CD14-positive monocyte (primary cell): ENCODE data around the gene SNX14. TPM values are rescaled to one million over a fixed set of nuclear protein-coding genes. Genes with fewer than 3 reads are reported as not detected.

Experiments used
- DNase-seq, 3 donors: peaks; one replicate each; pipeline ENCODE4 v3.0.0-alpha.2; 2011 to 2022
- H2AFZ ChIP-seq: 2 replicates; pipeline ENCODE4 v1.6.0; 2012; ENCODE audit warnings: mild to moderate bottlenecking, low read depth, low read length, inconsistent platforms; ENCODE audit not compliant: insufficient read depth, poor library complexity, severe bottlenecking
- H3K27ac ChIP-seq, 2 donors: 1 replicate in 1 of 2; 2 replicates in 1 of 2; pipeline ENCODE4 v1.5.1; 2012 to 2013; ENCODE audit warnings: low read length in 2 of 2, control low read depth in 1 of 2, inconsistent platforms in 1 of 2, low read depth in 1 of 2, mild to moderate bottlenecking in 1 of 2
- H3K27me3 ChIP-seq, 2 donors: one replicate each; pipeline versions ENCODE4 v1.6.0 to v1.6.1; 2011 to 2013; ENCODE audit warnings: low read length in 2 of 2; ENCODE audit not compliant: control insufficient read depth in 2 of 2, insufficient read depth in 2 of 2
- H3K36me3 ChIP-seq, 2 donors: replicated peaks in 1 of 2; 1 replicate in 1 of 2; 2 replicates in 1 of 2; pipeline versions ENCODE4 v1.5.1 to v1.6.1; 2012 to 2013; ENCODE audit warnings: low read length in 2 of 2, control low read depth in 1 of 2, inconsistent platforms in 1 of 2, mild to moderate bottlenecking in 1 of 2; ENCODE audit not compliant: insufficient read depth in 2 of 2, control insufficient read depth in 1 of 2
- H3K4me1 ChIP-seq, 2 donors: 1 replicate in 1 of 2; 2 replicates in 1 of 2; pipeline versions ENCODE4 v1.5.1 to v1.6.1; 2012 to 2013; ENCODE audit warnings: low read length in 2 of 2, control low read depth in 1 of 2, inconsistent platforms in 1 of 2, mild to moderate bottlenecking in 1 of 2, moderate library complexity in 1 of 2; ENCODE audit not compliant: insufficient read depth in 2 of 2, control insufficient read depth in 1 of 2
- H3K4me2 ChIP-seq: replicated peaks from 2 replicates; pipeline ENCODE3; 2012; ENCODE audit warnings: low read length, moderate library complexity, mild to moderate bottlenecking; ENCODE audit not compliant: poor library complexity, severe bottlenecking; ENCODE audit errors: extremely low read depth
- H3K4me3 ChIP-seq, 3 experiments: fragments of 200-600 bp in 1 of 3; sonication (generic) in 1 of 3; replicated peaks in 1 of 3; 1 replicate in 2 of 3; 2 replicates in 1 of 3; pipeline ENCODE4 v1.5.1; 2011 to 2013; ENCODE audit warnings: low read length in 3 of 3, mild to moderate bottlenecking in 3 of 3, control low read depth in 2 of 3, low read depth in 2 of 3, inconsistent platforms in 1 of 3, moderate library complexity in 1 of 3
- H3K79me2 ChIP-seq: 2 replicates; pipeline ENCODE4 v1.6.0; 2012; ENCODE audit warnings: mild to moderate bottlenecking, control low read depth, inconsistent platforms, low read length, moderate library complexity; ENCODE audit not compliant: insufficient read depth
- H3K9ac ChIP-seq: 2 replicates; pipeline ENCODE4 v1.6.0; 2017; ENCODE audit warnings: low read length, mild to moderate bottlenecking; ENCODE audit not compliant: insufficient read depth, poor library complexity, severe bottlenecking
- H3K9me3 ChIP-seq, 2 donors: replicated peaks in 1 of 2; 1 replicate in 1 of 2; 2 replicates in 1 of 2; pipeline versions ENCODE4 v1.5.1 to v1.6.1; 2012 to 2013; ENCODE audit warnings: low read length in 2 of 2, control low read depth in 1 of 2; ENCODE audit not compliant: control insufficient read depth in 1 of 2, insufficient read depth in 1 of 2
- H4K20me1 ChIP-seq: 2 replicates; pipeline ENCODE4 v1.6.0; 2012; ENCODE audit warnings: mild to moderate bottlenecking, low read length, control low read depth, moderate library complexity; ENCODE audit not compliant: insufficient read depth
- H3K27ac Mint-ChIP-seq, 7 donors: one replicate each; pipeline ENCODE4 v1.8.0; 2020; ENCODE audit warnings: mild to moderate bottlenecking in 7 of 7, mixed read lengths in 7 of 7, moderate library complexity in 6 of 7, inconsistent platforms in 2 of 7
- H3K27me3 Mint-ChIP-seq, 3 donors: one replicate each; pipeline ENCODE4 v1.8.0; 2021 to 2022; ENCODE audit warnings: low read depth in 3 of 3, mild to moderate bottlenecking in 3 of 3, mixed read lengths in 3 of 3, moderate library complexity in 3 of 3, inconsistent platforms in 1 of 3
- H3K36me3 Mint-ChIP-seq, 2 donors: one replicate each; pipeline ENCODE4 v1.8.0; 2020; ENCODE audit warnings: mixed read lengths in 2 of 2, inconsistent platforms in 1 of 2, mild to moderate bottlenecking in 1 of 2
- H3K4me1 Mint-ChIP-seq: one replicate; pipeline ENCODE4 v1.8.0; 2020; ENCODE audit warnings: mild to moderate bottlenecking, mixed read lengths
- H3K4me3 Mint-ChIP-seq, 2 donors: one replicate each; pipeline ENCODE4 v1.8.0; 2020; ENCODE audit warnings: mild to moderate bottlenecking in 2 of 2, mixed read lengths in 2 of 2, moderate library complexity in 1 of 2
- H3K9me3 Mint-ChIP-seq, 7 donors: one replicate each; pipeline ENCODE4 v1.8.0; 2020 to 2022; ENCODE audit warnings: mixed read lengths in 7 of 7, mild to moderate bottlenecking in 6 of 7, moderate library complexity in 6 of 7, inconsistent platforms in 2 of 7
- CTCF ChIP-seq: fragments of 200-600 bp; IDR thresholded peaks from one replicate; pipeline ENCODE4 v1.8.0; 2022; ENCODE audit warnings: antibody characterized with exemption, mild to moderate bottlenecking
- whole genome bisulfite sequencing: methylation state at CpG from one replicate; pipeline ENCODE4 v1.1.5; 2013; ENCODE audit warnings: missing lambda C conversion rate; ENCODE audit not compliant: insufficient coverage; 5-methylcytosine and 5-hydroxymethylcytosine counted together
- intact Hi-C, 2 donors: fragments of 100-400 bp; cut with micrococcal nuclease; formaldehyde crosslinking; loops; one replicate each; pipeline versions ENCODE4 v1.15.0 to v1.15.1; 2023
- polyA plus RNA-seq, 3 donors: library from polyadenylated mRNA; depleted of rRNA in 1 of 3; unstranded in 2 of 3; stranded (reverse) in 1 of 3; fragments of 300-500 nt in 2 of 3; fragments of >200 nt in 1 of 3; fragmentation: Illumina TruSeq in 2 of 3; gene quantifications; 1 replicate in 2 of 3; 2 replicates in 1 of 3; pipeline ENCODE4 v1.2.3, GENCODE V29; 2012 to 2021

The SNX14 gene
- polyA plus RNA-seq, 3 donors, result 40.2 to 75.6 (median 73.3) TPM

- H3K9me3 Mint-ChIP-seq, result no peaks in the 10 kb centered on the region
- no peaks in the 10 kb centered on the region for H3K9me3 ChIP-seq
- no peak overlapping the region for H3K4me2 ChIP-seq
- H3K27ac ChIP-seq, result no peak overlapping the region
- TF ChIP-seq CTCF, result no peak
- peaks cover 80 to 95% of the 10 kb centered on the region in 2 donors for H3K36me3 Mint-ChIP-seq
- H3K36me3 ChIP-seq, result peaks cover 96 to 100% of the 10 kb centered on the region in 2 donors
- H3K4me1 ChIP-seq, result no peaks in the 10 kb centered on the region
- H3K27ac Mint-ChIP-seq, result peak overlapping the region in 3 of 7 donors; percentile 2 to 68 (median 39)
- no peaks in the 10 kb centered on the region for H3K4me1 Mint-ChIP-seq
- no peak overlapping the region for H2AFZ ChIP-seq
- H3K27me3 ChIP-seq, result no peaks in the 10 kb centered on the region
- H3K27me3 Mint-ChIP-seq, result no peaks in the 10 kb centered on the region
- intact Hi-C loops, result no loop called here
- peaks cover 76% of the 10 kb centered on the region for H3K79me2 ChIP-seq
- no peak overlapping the region for H3K4me3 Mint-ChIP-seq
- no peak overlapping the region for H3K4me3 ChIP-seq
- H3K9ac ChIP-seq, result no peak overlapping the region
- WGBS, result 98% methylated on average over 17 of the region's 17 CpGs
- H4K20me1 ChIP-seq, result peaks cover 77% of the 10 kb centered on the region
- no peak for DNase-seq
Observed at GRCh38 chr6:85614780-85615179, 21.1 kb upstream of the SNX14 start.

DNA sequence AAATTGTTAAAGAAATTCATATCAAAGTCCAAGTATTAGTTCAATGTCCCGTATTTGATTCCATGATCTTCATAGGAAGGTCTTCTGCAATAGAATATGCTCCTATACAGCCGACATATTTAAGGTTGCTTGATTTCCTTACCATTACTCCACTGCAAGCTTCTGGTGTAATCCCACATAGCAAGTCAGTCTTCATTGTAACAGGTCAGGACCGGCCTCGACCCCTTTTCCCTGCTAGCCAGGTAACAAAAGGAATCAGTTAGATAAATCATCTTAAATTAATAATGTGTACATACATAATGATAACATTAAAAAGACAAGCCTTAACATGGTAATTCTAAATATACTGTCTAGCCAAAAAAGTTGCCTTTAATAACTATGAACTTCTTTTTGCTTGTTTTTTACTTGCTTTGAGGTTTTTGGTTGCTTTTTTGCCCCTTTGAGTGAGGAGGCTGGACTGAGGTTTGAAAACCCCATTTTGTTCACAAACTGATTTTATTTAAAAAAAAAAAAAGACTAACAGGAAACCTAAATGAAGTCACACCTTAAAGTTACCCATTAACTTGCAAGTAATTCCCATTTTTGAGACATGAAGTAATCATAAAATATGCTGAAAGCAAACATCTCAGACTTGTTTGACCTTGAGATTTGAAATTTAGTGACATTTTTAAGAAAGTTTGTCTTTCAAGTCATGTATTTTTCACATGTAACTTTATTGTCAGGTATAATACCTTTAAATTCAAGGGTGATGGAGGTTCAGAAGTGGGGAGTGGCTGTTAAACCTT is 19.2 kb upstream of the SNX14 start:
- Mint-ChIP-seq H3K9me3 (no peaks in the 10 kb centered on the region), H3K27me3 (no peaks in the 10 kb centered on the region), H3K4me1 (no peaks in the 10 kb centered on the region), H3K27ac (peak overlapping the region in 1 of 7 donors; percentile 26), H3K4me3 (no peak overlapping the region), H3K36me3 (peaks cover 76 to 94% of the 10 kb centered on the region in 2 donors)
- Histone ChIP-seq H2AFZ (no peak overlapping the region), H3K9ac (no peak overlapping the region), H3K4me3 (no peak overlapping the region), H4K20me1 (peaks cover 70% of the 10 kb centered on the region), H3K79me2 (peaks cover 66% of the 10 kb centered on the region), H3K27ac (peak overlapping the region in 1 of 2 donors; percentile 50), H3K4me1 (no peaks in the 10 kb centered on the region), H3K9me3 (no peaks in the 10 kb centered on the region), H3K4me2 (no peak overlapping the region), H3K36me3 (peaks cover 96 to 100% of the 10 kb centered on the region in 2 donors), H3K27me3 (no peaks in the 10 kb centered on the region)
- no peak for DNase-seq
- 100% methylated on average over 1 of the region's 4 CpGs for WGBS
- intact Hi-C loops, result no loop called here
- TF ChIP-seq CTCF, result no peak
